OCI-LY7 (cell line): ENCODE measurements around the gene ACTRT2. TPM values are rescaled to one million over a fixed set of nuclear protein-coding genes. Genes with fewer than 3 reads are reported as not detected.

Experiments
- BruUV-seq: library from RNA; stranded (reverse); fragments of 400-500 nt; replicated peaks from 2 replicates; lab custom pipeline; 2021; lab: Mats Ljungman, UMichigan
- CTCF ChIA-PET: fragments of 300-600 bp; sonication (Branson Sonifier 250); formaldehyde crosslinking; loops from one replicate; lab custom pipeline; 2022; ENCODE audit warnings: antibody characterized with exemption; ENCODE audit not compliant: unreplicated experiment; lab: Charles Lee
- POLR2A ChIA-PET: fragments of 300-600 bp; sonication (Branson Sonifier 250); formaldehyde crosslinking; loops from one replicate; lab custom pipeline; 2022; ENCODE audit warnings: antibody characterized with exemption; lab: Charles Lee
- DNase-seq: peaks from one replicate; pipeline ENCODE4 v3.0.0-alpha.2; 2015; ENCODE audit warnings: low spot score
- H2AFZ ChIP-seq: fragments of 200-600 bp; sonication (generic), shearing (Covaris generic); 2 replicates; pipeline ENCODE4 v1.6.1; 2014; ENCODE audit warnings: mild to moderate bottlenecking, antibody characterized with exemption, low read length, moderate library complexity
- H3K27ac ChIP-seq: fragments of 200-600 bp; sonication (generic); 2 replicates; pipeline ENCODE4 v1.5.1; 2014; ENCODE audit warnings: mixed run types, low read depth, mild to moderate bottlenecking, moderate library complexity, low read length, inconsistent platforms; ENCODE audit not compliant: poor library complexity, severe bottlenecking
- H3K36me3 ChIP-seq: fragments of 200-600 bp; sonication (generic); 2 replicates; pipeline ENCODE4 v1.6.1; 2014; ENCODE audit warnings: mild to moderate bottlenecking, antibody characterized with exemption, low read length, moderate library complexity, mixed read lengths; ENCODE audit not compliant: insufficient read depth
- H3K4me1 ChIP-seq: fragments of 200-600 bp; sonication (generic); 2 replicates; pipeline ENCODE4 v1.5.1; 2014; ENCODE audit warnings: mild to moderate bottlenecking, low read length; ENCODE audit not compliant: insufficient read depth, poor library complexity, severe bottlenecking
- H3K4me2 ChIP-seq: fragments of 200-600 bp; sonication (generic); 2 replicates; pipeline ENCODE4 v1.6.1; 2014; ENCODE audit warnings: mild to moderate bottlenecking, low read length
- H3K4me3 ChIP-seq: fragments of 200-600 bp; sonication (generic); 2 replicates; pipeline ENCODE4 v1.5.1; 2014; ENCODE audit warnings: mild to moderate bottlenecking, low read depth, low read length; ENCODE audit not compliant: poor library complexity, severe bottlenecking
- H3K79me2 ChIP-seq: fragments of 200-600 bp; sonication (generic); 2 replicates; pipeline ENCODE4 v1.6.1; 2016; ENCODE audit warnings: low read depth, mild to moderate bottlenecking, low read length, moderate library complexity, mixed read lengths; ENCODE audit not compliant: insufficient read depth
- H3K9me2 ChIP-seq: fragments of 200-600 bp; sonication (generic); 2 replicates; pipeline ENCODE4 v1.6.1; 2016; ENCODE audit warnings: mild to moderate bottlenecking, low read length, mixed read lengths; ENCODE audit not compliant: insufficient read depth
- H3K9me3 ChIP-seq: fragments of 200-600 bp; sonication (generic); 2 replicates; pipeline ENCODE4 v1.6.1; 2014; ENCODE audit warnings: mild to moderate bottlenecking, mixed run types, low read length, mixed read lengths
- H4K20me1 ChIP-seq: fragments of 200-600 bp; sonication (generic); 2 replicates; pipeline ENCODE4 v1.6.1; 2014; ENCODE audit warnings: mild to moderate bottlenecking, antibody characterized with exemption, low read length, moderate library complexity, mixed read lengths; ENCODE audit not compliant: insufficient read depth
- EZH2phosphoT487 ChIP-seq: fragments of 200-600 bp; sonication (generic); IDR thresholded peaks from 2 replicates; pipeline ENCODE4 v1.6.1; 2018; ENCODE audit warnings: low read depth, borderline replicate concordance, mild to moderate bottlenecking, mixed run types, antibody characterized with exemption, low read length, moderate library complexity, mixed read lengths
- intact Hi-C: fragments of 100-400 bp; cut with micrococcal nuclease; formaldehyde crosslinking; loops from one replicate; pipeline ENCODE4 v1.10.0; 2022; ENCODE audit not compliant: unreplicated experiment
- total RNA-seq, 2 experiments: library from RNA; depleted of rRNA in 1 of 2; stranded (reverse); fragments of >200 nt in 1 of 2; shearing (Covaris generic) in 1 of 2; gene quantifications; 2 replicates each; pipeline ENCODE4 v1.2.3, GENCODE V29; 2014 to 2022
- TF ChIP-seq, protein P1 (sequence below): fragments of 200-600 bp; sonication (generic); conservative IDR thresholded peaks from 2 replicates; pipeline ENCODE4 v1.5.1; 2014; ENCODE audit warnings: mild to moderate bottlenecking, antibody characterized with exemption, low read length, moderate library complexity, mixed read lengths

Gene ACTRT2
- total RNA-seq, 2 experiments from 2014 or later = not detected

GRCh38 chr1:2974701-2975301, 46.5 kb upstream of the ACTRT2 start:
- H4K20me1 ChIP-seq = no peaks in the 10 kb centered on the region
- CTCF ChIA-PET = no interaction called here
- no peaks in the 10 kb centered on the region for H3K36me3 ChIP-seq
- no peak for TF ChIP-seq EZH2phosphoT487
- TF ChIP-seq, protein P1, sequence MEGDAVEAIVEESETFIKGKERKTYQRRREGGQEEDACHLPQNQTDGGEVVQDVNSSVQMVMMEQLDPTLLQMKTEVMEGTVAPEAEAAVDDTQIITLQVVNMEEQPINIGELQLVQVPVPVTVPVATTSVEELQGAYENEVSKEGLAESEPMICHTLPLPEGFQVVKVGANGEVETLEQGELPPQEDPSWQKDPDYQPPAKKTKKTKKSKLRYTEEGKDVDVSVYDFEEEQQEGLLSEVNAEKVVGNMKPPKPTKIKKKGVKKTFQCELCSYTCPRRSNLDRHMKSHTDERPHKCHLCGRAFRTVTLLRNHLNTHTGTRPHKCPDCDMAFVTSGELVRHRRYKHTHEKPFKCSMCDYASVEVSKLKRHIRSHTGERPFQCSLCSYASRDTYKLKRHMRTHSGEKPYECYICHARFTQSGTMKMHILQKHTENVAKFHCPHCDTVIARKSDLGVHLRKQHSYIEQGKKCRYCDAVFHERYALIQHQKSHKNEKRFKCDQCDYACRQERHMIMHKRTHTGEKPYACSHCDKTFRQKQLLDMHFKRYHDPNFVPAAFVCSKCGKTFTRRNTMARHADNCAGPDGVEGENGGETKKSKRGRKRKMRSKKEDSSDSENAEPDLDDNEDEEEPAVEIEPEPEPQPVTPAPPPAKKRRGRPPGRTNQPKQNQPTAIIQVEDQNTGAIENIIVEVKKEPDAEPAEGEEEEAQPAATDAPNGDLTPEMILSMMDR = no peak
- no peak for DNase-seq
- no peaks in the 10 kb centered on the region for H3K4me1 ChIP-seq
- intact Hi-C loops = no loop called here
- H3K4me2 ChIP-seq = no peak overlapping the region
- H3K9me2 ChIP-seq = no peaks in the 10 kb centered on the region
- POLR2A ChIA-PET = no interaction called here
- H2AFZ ChIP-seq = no peak overlapping the region
- no peak overlapping the region for H3K27ac ChIP-seq
- H3K79me2 ChIP-seq = no peaks in the 10 kb centered on the region
- H3K9me3 ChIP-seq = no peaks in the 10 kb centered on the region
- BruUV-seq = no TSS peak
- no peak overlapping the region for H3K4me3 ChIP-seq

DNA sequence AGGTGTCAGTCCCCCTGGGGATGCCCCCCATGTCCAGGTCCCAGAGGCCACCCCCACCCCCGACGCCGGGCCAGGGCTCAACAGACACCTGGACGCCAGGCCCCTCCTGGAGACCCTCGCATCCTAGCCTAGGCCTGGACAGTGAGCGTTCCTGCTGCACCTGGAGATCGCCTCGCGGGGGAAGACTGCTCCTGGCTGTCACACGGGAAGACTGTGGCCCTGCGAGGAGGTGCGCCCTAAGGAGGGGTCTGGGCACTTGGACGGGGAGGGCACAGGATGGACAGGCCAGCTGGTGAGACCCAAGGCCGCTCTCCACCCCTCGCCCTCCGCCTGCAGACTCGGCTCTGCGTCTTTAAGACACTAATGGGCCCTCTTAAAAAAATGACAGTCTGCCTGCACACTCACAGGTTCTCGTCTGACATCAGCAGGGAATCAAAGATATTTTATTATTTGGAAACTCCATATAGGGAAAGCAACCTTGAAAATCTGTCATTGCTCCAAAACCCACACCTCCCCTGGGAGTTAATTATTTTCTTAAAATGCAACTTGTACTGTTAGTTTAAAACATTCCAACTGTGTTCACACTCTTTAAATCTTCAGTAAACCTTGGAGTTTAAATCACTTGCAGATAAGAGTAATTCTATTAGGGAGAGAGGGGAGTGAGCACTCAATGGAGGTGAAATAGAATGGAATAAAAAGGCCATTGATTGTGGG, 45.6 kb upstream of the ACTRT2 start:
- intact Hi-C loops = no loop called here
- H3K4me3 ChIP-seq = no peak overlapping the region
- no peak overlapping the region for H3K4me2 ChIP-seq
- no peaks in the 10 kb centered on the region for H4K20me1 ChIP-seq
- H3K27ac ChIP-seq = no peak overlapping the region
- H3K9me2 ChIP-seq = no peaks in the 10 kb centered on the region
- ChIA-PET POLR2A (no interaction called here), CTCF (no interaction called here)
- H3K79me2 ChIP-seq = no peaks in the 10 kb centered on the region
- BruUV-seq = no TSS peak
- no peaks in the 10 kb centered on the region for H3K36me3 ChIP-seq
- TF ChIP-seq EZH2phosphoT487 = no peak
- TF ChIP-seq, protein P1 = no peak
- no peaks in the 10 kb centered on the region for H3K9me3 ChIP-seq
- no peak for DNase-seq
- H3K4me1 ChIP-seq = no peaks in the 10 kb centered on the region
- H2AFZ ChIP-seq = no peak overlapping the region

DNA sequence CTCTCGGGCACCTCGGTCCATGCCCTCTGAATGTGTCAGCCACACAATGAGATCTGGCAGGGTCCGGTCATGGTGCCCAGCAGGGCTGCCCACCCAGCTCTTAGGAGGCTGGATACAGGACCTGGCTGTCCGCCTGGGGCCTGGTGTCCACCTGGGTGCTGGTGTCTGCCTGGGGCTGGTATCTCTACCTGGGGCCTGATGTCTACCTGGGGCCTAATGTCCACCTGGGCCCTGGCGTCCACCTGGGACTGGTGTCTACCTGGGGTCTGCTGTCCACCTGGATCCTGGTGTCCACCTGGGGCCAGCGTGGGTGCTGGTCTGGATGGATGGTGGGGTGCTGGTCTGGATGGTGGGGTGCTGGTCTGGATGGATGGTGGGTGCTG, 45.1 kb upstream of the ACTRT2 start:
- no peaks in the 10 kb centered on the region for H4K20me1 ChIP-seq
- H3K4me1 ChIP-seq = no peaks in the 10 kb centered on the region
- H3K36me3 ChIP-seq = no peaks in the 10 kb centered on the region
- H3K9me2 ChIP-seq = no peaks in the 10 kb centered on the region
- no peaks in the 10 kb centered on the region for H3K9me3 ChIP-seq
- no peak overlapping the region for H3K27ac ChIP-seq
- TF ChIP-seq, protein P1 = no peak
- no peak for TF ChIP-seq EZH2phosphoT487
- no peaks in the 10 kb centered on the region for H3K79me2 ChIP-seq
- CTCF ChIA-PET = no interaction called here
- intact Hi-C loops = no loop called here
- H3K4me3 ChIP-seq = no peak overlapping the region
- BruUV-seq = no TSS peak
- H3K4me2 ChIP-seq = no peak overlapping the region
- no peak for DNase-seq
- POLR2A ChIA-PET = no interaction called here
- H2AFZ ChIP-seq = no peak overlapping the region
